GM18499 (cell line): Measurements from ENCODE around the gene CDKN2B-AS1.
A peak's percentile ranks its signal among the peaks of the same experiment; 100 is the strongest.
"Not testable (repeated sequence)": the region's sequence is repeated elsewhere in the genome, so short reads cannot be mapped to it uniquely, and the experiment has no call there.

ENCODE experiments used
- ATAC-seq: cut with Tn5 transposase; IDR thresholded peaks from one replicate; pipeline ENCODE4 v1.9.1; 2021; ENCODE audit warnings: moderate number of reproducible peaks; ENCODE audit not compliant: insufficient read depth, unreplicated experiment

CDKN2B-AS1 gene

GRCh38 chr9:22040760-22041159 is 46.2 kb downstream of the CDKN2B-AS1 start:
- ATAC-seq: no peak

- no peak for ATAC-seq
Observed at GRCh38 chr9:22041344-22041743, 46.8 kb downstream of the CDKN2B-AS1 start.

GRCh38 chr9:22041775-22042174 is 47.2 kb downstream of the CDKN2B-AS1 start:
- ATAC-seq: no peak

GRCh38 chr9:22043928-22044327 is 49.3 kb downstream of the CDKN2B-AS1 start:
- no peak for ATAC-seq

- ATAC-seq: no peak
Observed at GRCh38 chr9:22044583-22044982, 50.0 kb downstream of the CDKN2B-AS1 start.

GRCh38 chr9:22045423-22045822 is 50.8 kb downstream of the CDKN2B-AS1 start:
- ATAC-seq: no peak

- ATAC-seq: no peak
Observed at GRCh38 chr9:22046243-22046885, 51.8 kb downstream of the CDKN2B-AS1 start.

- ATAC-seq: no peak
Observed at GRCh38 chr9:22047596-22047995, 53.0 kb downstream of the CDKN2B-AS1 start.

GRCh38 chr9:22049411-22049810 is 54.8 kb downstream of the CDKN2B-AS1 start:
- ATAC-seq: no peak

- ATAC-seq: no peak
Observed at GRCh38 chr9:22050924-22051323, 56.3 kb downstream of the CDKN2B-AS1 start.

- peak; percentile 48 for ATAC-seq
Observed at GRCh38 chr9:22052376-22052945, 57.9 kb downstream of the CDKN2B-AS1 start.

- no peak for ATAC-seq
Observed at GRCh38 chr9:22053178-22053577, 58.6 kb downstream of the CDKN2B-AS1 start.

GRCh38 chr9:22054076-22054475 is 59.5 kb downstream of the CDKN2B-AS1 start:
- no peak for ATAC-seq

GRCh38 chr9:22054529-22054928 is 59.9 kb downstream of the CDKN2B-AS1 start:
- ATAC-seq: no peak

- no peak for ATAC-seq
Observed at GRCh38 chr9:22055090-22055489, 60.5 kb downstream of the CDKN2B-AS1 start.

- no peak for ATAC-seq
Observed at GRCh38 chr9:22056402-22056801, 61.8 kb downstream of the CDKN2B-AS1 start.

- ATAC-seq: not testable (repeated sequence)
Observed at GRCh38 chr9:22057972-22058371, 63.4 kb downstream of the CDKN2B-AS1 start.

GRCh38 chr9:22060831-22061383 is 66.3 kb downstream of the CDKN2B-AS1 start:
- no peak for ATAC-seq

- no peak for ATAC-seq
Observed at GRCh38 chr9:22064957-22065356, 70.4 kb downstream of the CDKN2B-AS1 start.

- ATAC-seq: no peak
Observed at GRCh38 chr9:22065431-22066200, 71.0 kb downstream of the CDKN2B-AS1 start.

GRCh38 chr9:22067196-22067595 is 72.6 kb downstream of the CDKN2B-AS1 start:
- no peak for ATAC-seq
